ENCODE measurements around the gene DESI1. TPM values are rescaled to one million over a fixed set of nuclear protein-coding genes. Genes with fewer than 3 reads are reported as not detected.

DESI1 gene
- total RNA-seq, 4 donors from 2014 or later: 6.4 to 34.2 (median 9.6) TPM

GRCh38 chr22:41619979-41620588, 759 bp downstream of the DESI1 start:
- Histone ChIP-seq H3K9me3 (no peaks in the 10 kb centered on the region), H3K36me3 (no peaks in the 10 kb centered on the region), H3K27ac (peak overlapping the region; percentile 94 to 96), H3K4me1 (peaks cover 4 to 9% of the 10 kb centered on the region in 2 donors), H3K27me3 (no peaks in the 10 kb centered on the region), H3K4me3 (peak overlapping the region; percentile 76 to 100)
- TF ChIP-seq POLR2A (IDR thresholded peaks at IDR 0.05) (no peak), CTCF (IDR thresholded peaks at IDR 0.05) (no peak)
- peak; percentile 33 to 35 for DNase-seq
- intact Hi-C loops (cut with DNase I; ENCODE audit: low total_unique reads): no loop called here

GRCh38 chr22:41613456-41613855, 7.4 kb downstream of the DESI1 start:
- Histone ChIP-seq H3K4me1 (no peaks in the 10 kb centered on the region), H3K4me3 (no peak overlapping the region), H3K36me3 (no peaks in the 10 kb centered on the region), H3K9me3 (no peaks in the 10 kb centered on the region), H3K27ac (no peak overlapping the region), H3K27me3 (no peaks in the 10 kb centered on the region)
- intact Hi-C loops (cut with DNase I; ENCODE audit: low total_unique reads): no loop called here
- TF ChIP-seq CTCF (IDR thresholded peaks at IDR 0.05) (no peak), POLR2A (IDR thresholded peaks at IDR 0.05) (no peak)
- DNase-seq: no peak

- Histone ChIP-seq H3K4me1 (no peaks in the 10 kb centered on the region), H3K27ac (no peak overlapping the region), H3K36me3 (no peaks in the 10 kb centered on the region), H3K9me3 (no peaks in the 10 kb centered on the region), H3K27me3 (no peaks in the 10 kb centered on the region), H3K4me3 (no peak overlapping the region)
- DNase-seq: no peak
- intact Hi-C loops (cut with DNase I; ENCODE audit: low total_unique reads): no loop called here
- no peak for TF ChIP-seq CTCF (IDR thresholded peaks at IDR 0.05)
- no peak for TF ChIP-seq POLR2A (IDR thresholded peaks at IDR 0.05)
Measured at GRCh38 chr22:41612603-41613306, 8.1 kb downstream of the DESI1 start.

GRCh38 chr22:41608386-41608785, 12.5 kb downstream of the DESI1 start:
- Histone ChIP-seq H3K4me3 (no peak overlapping the region), H3K9me3 (no peaks in the 10 kb centered on the region), H3K4me1 (no peaks in the 10 kb centered on the region), H3K27me3 (no peaks in the 10 kb centered on the region), H3K27ac (no peak overlapping the region), H3K36me3 (no peaks in the 10 kb centered on the region)
- DNase-seq: no peak
- intact Hi-C loops (cut with DNase I; ENCODE audit: low total_unique reads): no loop called here
- TF ChIP-seq POLR2A (IDR thresholded peaks at IDR 0.05) (no peak), CTCF (IDR thresholded peaks at IDR 0.05) (no peak)

- Histone ChIP-seq H3K9me3 (no peaks in the 10 kb centered on the region), H3K36me3 (no peaks in the 10 kb centered on the region), H3K4me3 (no peak overlapping the region), H3K27ac (no peak overlapping the region), H3K4me1 (no peaks in the 10 kb centered on the region), H3K27me3 (no peaks in the 10 kb centered on the region)
- no peak for DNase-seq
- TF ChIP-seq CTCF (IDR thresholded peaks at IDR 0.05) (no peak), POLR2A (IDR thresholded peaks at IDR 0.05) (no peak)
- intact Hi-C loops (cut with DNase I; ENCODE audit: low total_unique reads): no loop called here
Measured at GRCh38 chr22:41603873-41604332, 16.9 kb downstream of the DESI1 start.

Data from uterus (tissue), 4 donors.